AG10803 (cell line): Measurements from ENCODE around the gene DCAF4.

Experiments used
- DNase-seq: peaks from one replicate; pipeline ENCODE4 v3.0.0; 2010; ENCODE audit warnings: low read depth
- H3K4me3 ChIP-seq: 2 replicates; pipeline ENCODE4 v1.5.1; 2011; ENCODE audit warnings: mild to moderate bottlenecking, low read length, control low read depth
- TF ChIP-seq, protein P1 (sequence below): conservative IDR thresholded peaks from 2 replicates; pipeline ENCODE4 v1.5.1; 2011; ENCODE audit warnings: mild to moderate bottlenecking, low read length, control low read depth, inconsistent platforms

The DCAF4 gene

DNA sequence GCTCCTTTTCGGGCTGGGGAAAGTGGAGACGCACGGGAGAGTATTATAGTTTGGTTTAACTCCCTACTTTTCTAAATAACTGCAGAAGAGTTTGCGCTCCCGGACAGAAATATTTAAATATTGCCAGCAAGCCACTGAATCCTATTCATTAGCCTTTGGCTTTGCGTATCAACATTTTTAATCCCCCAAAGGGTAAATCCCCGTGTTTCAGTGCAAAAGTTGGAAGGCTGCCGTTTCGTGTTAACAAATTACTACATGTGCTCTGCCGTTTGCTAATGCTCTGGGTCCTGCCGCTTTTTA lies 32.0 kb upstream of the DCAF4 start:
- peak overlapping the region; percentile 83 for H3K4me3 ChIP-seq
- no peak for DNase-seq
- TF ChIP-seq, protein P1, sequence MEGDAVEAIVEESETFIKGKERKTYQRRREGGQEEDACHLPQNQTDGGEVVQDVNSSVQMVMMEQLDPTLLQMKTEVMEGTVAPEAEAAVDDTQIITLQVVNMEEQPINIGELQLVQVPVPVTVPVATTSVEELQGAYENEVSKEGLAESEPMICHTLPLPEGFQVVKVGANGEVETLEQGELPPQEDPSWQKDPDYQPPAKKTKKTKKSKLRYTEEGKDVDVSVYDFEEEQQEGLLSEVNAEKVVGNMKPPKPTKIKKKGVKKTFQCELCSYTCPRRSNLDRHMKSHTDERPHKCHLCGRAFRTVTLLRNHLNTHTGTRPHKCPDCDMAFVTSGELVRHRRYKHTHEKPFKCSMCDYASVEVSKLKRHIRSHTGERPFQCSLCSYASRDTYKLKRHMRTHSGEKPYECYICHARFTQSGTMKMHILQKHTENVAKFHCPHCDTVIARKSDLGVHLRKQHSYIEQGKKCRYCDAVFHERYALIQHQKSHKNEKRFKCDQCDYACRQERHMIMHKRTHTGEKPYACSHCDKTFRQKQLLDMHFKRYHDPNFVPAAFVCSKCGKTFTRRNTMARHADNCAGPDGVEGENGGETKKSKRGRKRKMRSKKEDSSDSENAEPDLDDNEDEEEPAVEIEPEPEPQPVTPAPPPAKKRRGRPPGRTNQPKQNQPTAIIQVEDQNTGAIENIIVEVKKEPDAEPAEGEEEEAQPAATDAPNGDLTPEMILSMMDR = no peak

DNA sequence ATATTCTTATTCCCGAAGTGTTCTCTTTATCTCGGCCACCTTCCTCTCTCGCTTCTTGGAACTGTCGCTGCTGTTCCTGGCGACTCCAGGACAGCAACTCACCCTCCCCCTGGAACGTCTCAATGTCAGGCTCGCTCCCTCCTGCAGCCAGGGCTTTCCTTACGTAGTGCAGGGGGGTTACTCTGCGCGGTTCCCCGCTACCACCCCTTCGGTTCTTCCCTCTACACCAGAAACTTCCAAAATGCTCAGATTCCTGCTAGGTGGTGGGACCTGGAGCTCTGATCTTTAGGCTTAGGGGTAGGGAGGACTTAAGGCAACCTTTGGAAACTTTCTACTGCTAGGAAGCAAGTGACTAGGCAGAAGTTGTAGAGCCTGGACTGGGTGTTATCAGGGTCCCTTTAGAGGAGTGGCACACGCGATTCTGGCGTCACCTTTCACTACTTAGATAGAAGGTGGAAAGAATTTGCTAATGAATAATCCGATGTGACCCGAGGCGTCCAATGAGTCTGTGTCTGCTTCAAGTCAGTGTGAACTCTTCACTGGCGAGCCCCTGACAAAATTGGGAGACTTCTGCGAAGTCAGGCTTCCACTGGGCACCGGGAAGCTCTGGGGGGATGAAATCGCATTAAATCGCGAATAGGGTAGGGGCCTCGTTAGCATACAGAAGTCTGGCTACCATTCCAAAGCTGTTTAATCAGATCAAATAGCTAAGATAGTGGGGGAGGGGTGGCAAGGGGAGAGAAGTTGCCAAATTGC lies 31.5 kb upstream of the DCAF4 start:
- DNase-seq = no peak
- peak overlapping the region; percentile 83 for H3K4me3 ChIP-seq
- TF ChIP-seq, protein P1 = no peak

DNA sequence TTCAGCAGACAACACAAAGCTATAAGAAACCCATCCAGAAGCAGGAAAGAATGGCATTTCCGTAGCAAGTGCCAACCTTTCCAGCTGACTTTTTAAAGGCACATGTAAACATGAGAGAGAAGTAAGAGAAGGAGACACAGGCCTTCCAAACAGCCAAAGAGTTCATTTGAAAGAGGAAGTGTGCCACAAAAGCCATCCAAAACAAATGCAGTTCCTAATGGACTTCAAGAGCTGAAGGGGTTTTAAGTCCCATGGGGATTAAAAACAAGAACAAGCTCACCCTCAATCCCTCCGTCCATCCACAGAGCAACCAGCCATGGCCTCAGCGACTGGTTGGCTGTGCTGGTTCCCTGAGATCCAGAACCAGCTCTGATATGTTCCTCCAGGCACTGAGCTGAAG lies 27.8 kb upstream of the DCAF4 start:
- TF ChIP-seq, protein P1 = no peak
- no peak for DNase-seq
- H3K4me3 ChIP-seq = no peak overlapping the region

DNA sequence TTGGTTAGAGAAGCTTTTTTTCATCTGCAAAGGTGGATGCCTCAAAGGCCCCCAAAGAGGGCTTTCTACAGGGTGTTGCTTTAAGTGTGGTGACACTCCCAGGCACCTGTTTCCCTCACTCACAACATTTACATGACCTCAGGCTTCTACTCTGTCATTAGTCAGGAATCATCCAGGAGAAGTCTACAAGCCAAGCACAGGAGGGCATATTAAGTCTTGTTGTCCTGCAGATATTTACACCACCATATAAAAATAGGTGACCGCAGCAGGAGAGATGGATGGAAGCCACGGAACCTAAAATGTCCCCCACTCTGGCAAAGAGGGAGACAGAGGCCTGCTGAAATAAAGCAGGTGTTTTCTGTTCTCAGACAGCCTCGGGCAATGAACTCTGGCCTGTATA lies 24.9 kb upstream of the DCAF4 start:
- DNase-seq = no peak
- TF ChIP-seq, protein P1 = no peak

DNA sequence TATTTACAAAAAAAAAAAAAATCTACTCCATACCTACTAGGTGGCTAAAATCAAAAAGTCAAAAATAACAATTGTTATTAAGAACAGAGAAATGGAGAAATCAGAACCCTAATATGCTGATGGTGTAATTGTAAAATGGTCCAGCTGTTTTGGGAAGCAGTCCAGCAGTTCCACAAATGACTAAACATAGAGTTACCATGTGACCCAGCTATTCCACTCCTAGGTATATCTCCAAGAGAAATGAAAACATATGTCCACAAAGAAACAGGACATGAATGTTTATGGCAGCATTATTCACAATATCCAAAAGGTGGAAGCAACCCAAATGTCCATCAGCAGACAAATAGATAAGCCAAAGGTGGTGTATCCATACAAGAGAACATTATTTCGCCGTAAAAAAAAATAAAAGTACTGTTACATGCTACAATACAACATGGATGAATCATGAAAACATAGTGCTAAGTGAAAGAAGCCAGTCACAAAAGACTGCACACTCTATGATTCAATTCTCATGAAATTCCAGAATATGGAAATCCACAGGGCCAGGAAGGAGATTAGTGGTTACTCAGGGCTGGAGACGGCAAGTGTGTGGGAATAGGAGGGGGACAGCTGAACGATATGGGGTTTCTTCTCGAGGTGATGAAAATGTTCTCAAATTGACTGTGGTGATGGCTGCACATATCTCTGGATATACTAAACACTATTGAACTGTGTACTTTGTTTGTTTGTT lies 23.3 kb upstream of the DCAF4 start:
- H3K4me3 ChIP-seq = no peak overlapping the region

More for the DNA sequence above, 24.9 kb upstream of the DCAF4 start:
- no peak overlapping the region for H3K4me3 ChIP-seq

DNA sequence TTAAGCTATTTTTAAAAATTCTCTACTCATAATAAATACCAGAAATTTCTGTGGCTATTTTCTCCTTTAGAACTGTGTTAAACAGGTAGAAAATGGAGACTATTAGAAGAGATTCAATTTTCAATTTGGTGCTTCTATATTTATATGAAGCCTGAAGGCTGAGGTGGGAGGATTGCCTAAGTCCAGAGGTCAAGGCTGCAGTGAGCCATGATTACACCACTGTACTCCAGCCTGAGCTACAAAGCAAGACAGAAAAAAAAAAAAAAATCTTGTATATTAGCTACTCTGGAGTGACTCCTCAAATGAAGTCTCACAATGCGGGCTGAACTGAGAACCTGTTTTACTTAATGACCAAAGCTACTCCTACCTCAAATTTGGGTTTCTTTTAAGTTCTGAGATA lies 22.5 kb upstream of the DCAF4 start:
- H3K4me3 ChIP-seq = no peak overlapping the region
- TF ChIP-seq, protein P1 = no peak
- no peak for DNase-seq

More for the DNA sequence above, 23.3 kb upstream of the DCAF4 start:
- TF ChIP-seq, protein P1 = no peak
- no peak for DNase-seq

DNA sequence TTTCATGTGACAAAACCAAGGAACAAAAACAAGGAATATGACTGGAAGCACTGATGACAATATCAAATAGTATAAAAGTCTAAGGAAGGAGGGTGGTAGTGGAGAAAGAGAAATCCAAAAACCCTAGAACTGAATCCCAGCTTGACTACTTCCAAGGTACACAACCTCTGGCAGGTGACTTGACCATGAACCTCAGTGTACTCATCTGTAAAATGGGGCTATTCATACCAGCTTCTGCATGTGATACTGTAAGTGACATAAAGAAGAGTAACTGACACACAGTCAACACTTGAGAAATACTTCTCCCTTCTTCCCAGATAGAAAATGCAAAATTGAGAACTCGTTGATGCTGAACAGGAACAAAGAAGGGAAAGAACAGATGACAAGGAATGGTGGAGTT lies 22.0 kb upstream of the DCAF4 start:
- H3K4me3 ChIP-seq = no peak overlapping the region
- no peak for DNase-seq
- TF ChIP-seq, protein P1 = no peak
